DOHH2 (cell line): ENCODE results near the gene CRIP1.

Experiments
- H3F3A ChIP-seq: fragments of 200-600 bp; sonication (generic), shearing (Covaris generic); 2 replicates; pipeline ENCODE4 v1.6.0; 2016; ENCODE audit warnings: antibody characterized with exemption, mild to moderate bottlenecking; ENCODE audit not compliant: control insufficient read depth, insufficient read depth
- H3K27ac ChIP-seq: fragments of 200-600 bp; sonication (generic); 2 replicates; pipeline ENCODE4 v1.5.1; 2014; ENCODE audit warnings: low read depth, mild to moderate bottlenecking, low read length, moderate library complexity
- H3K27me3 ChIP-seq: fragments of 200-600 bp; sonication (generic); 2 replicates; pipeline ENCODE4 v1.6.1; 2014; ENCODE audit warnings: mild to moderate bottlenecking, low read length, mixed read lengths; ENCODE audit not compliant: control insufficient read depth
- H3K36me3 ChIP-seq: fragments of 200-600 bp; sonication (generic); 2 replicates; pipeline ENCODE4 v1.6.1; 2014; ENCODE audit warnings: mild to moderate bottlenecking, low read length, moderate library complexity, mixed read lengths; ENCODE audit not compliant: control insufficient read depth
- H3K4me1 ChIP-seq: fragments of 200-600 bp; sonication (generic); 2 replicates; pipeline ENCODE4 v1.6.1; 2014; ENCODE audit warnings: mild to moderate bottlenecking, low read length, mixed read lengths; ENCODE audit not compliant: control insufficient read depth
- H3K4me2 ChIP-seq: fragments of 200-600 bp; sonication (generic); 2 replicates; pipeline ENCODE4 v1.6.0; 2014; ENCODE audit warnings: mild to moderate bottlenecking, low read length, moderate library complexity
- H3K4me3 ChIP-seq: fragments of 200-600 bp; sonication (generic); 2 replicates; pipeline ENCODE4 v1.5.1; 2014; ENCODE audit warnings: mild to moderate bottlenecking, low read length, mixed read lengths
- H3K79me2 ChIP-seq: fragments of 200-600 bp; sonication (generic); 2 replicates; pipeline ENCODE4 v1.6.1; 2014; ENCODE audit warnings: mild to moderate bottlenecking, low read length, mixed read lengths; ENCODE audit not compliant: control insufficient read depth
- H3K9me2 ChIP-seq: fragments of 200-600 bp; sonication (generic); replicated peaks from 2 replicates; pipeline ENCODE4 v1.6.1; 2014; ENCODE audit warnings: mild to moderate bottlenecking, low read length, mixed read lengths; ENCODE audit not compliant: control insufficient read depth
- H3K9me3 ChIP-seq: fragments of 200-600 bp; sonication (generic); 2 replicates; pipeline ENCODE4 v1.6.1; 2014; ENCODE audit warnings: antibody characterized with exemption, low read length, mixed read lengths; ENCODE audit not compliant: control insufficient read depth, insufficient read depth
- H4K20me1 ChIP-seq: fragments of 200-600 bp; sonication (generic); 2 replicates; pipeline ENCODE4 v1.6.0; 2014; ENCODE audit warnings: low read depth, mild to moderate bottlenecking, antibody characterized with exemption, low read length, moderate library complexity; ENCODE audit not compliant: control insufficient read depth, insufficient read depth
- EZH2phosphoT487 ChIP-seq: fragments of 200-600 bp; sonication (generic); IDR thresholded peaks from 2 replicates; pipeline ENCODE4 v1.6.1; 2017; ENCODE audit warnings: borderline replicate concordance, mild to moderate bottlenecking, antibody characterized with exemption, low read length, moderate library complexity, mixed read lengths
- TF ChIP-seq, protein P1 (sequence below): fragments of 200-600 bp; sonication (generic); IDR thresholded peaks from one replicate; pipeline ENCODE4 v1.5.1; 2014; ENCODE audit warnings: antibody characterized with exemption, mild to moderate bottlenecking, low read depth, low read length; ENCODE audit not compliant: poor library complexity, severe bottlenecking

The CRIP1 gene

DNA sequence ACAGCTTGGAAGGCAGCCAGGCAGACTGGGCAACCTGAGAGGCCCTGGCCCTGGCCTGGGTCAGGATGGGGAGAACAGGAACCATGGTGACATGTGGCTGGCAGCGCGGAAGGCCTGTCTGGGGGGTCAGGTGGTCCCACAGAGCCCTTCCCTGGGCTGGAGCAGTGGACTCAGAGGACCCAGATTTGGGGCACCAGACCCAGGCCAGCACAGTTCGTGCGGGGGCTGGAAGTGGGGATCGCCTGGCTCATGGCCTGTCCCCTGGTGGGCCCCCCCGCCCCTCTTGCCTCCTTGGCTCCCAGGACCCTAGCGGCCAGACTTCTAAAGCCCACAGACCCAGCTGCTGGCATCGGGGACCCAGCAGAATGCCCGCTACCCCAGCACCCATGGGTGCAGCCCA lies 45.7 kb upstream of the CRIP1 start:
- Histone ChIP-seq H3K9me3 (no peaks in the 10 kb centered on the region; the same call in 1 of the 2 replicates), H3K27ac (no peak overlapping the region), H4K20me1 (peaks cover 16% of the 10 kb centered on the region), H3K36me3 (peaks cover 55% of the 10 kb centered on the region), H3K4me3 (no peak overlapping the region), H3K79me2 (peaks cover 46% of the 10 kb centered on the region), H3K4me1 (no peaks in the 10 kb centered on the region), H3F3A (no peaks in the 10 kb centered on the region), H3K4me2 (no peak overlapping the region), H3K27me3 (no peaks in the 10 kb centered on the region), H3K9me2 (no peaks in the 10 kb centered on the region)
- TF ChIP-seq, protein P1, sequence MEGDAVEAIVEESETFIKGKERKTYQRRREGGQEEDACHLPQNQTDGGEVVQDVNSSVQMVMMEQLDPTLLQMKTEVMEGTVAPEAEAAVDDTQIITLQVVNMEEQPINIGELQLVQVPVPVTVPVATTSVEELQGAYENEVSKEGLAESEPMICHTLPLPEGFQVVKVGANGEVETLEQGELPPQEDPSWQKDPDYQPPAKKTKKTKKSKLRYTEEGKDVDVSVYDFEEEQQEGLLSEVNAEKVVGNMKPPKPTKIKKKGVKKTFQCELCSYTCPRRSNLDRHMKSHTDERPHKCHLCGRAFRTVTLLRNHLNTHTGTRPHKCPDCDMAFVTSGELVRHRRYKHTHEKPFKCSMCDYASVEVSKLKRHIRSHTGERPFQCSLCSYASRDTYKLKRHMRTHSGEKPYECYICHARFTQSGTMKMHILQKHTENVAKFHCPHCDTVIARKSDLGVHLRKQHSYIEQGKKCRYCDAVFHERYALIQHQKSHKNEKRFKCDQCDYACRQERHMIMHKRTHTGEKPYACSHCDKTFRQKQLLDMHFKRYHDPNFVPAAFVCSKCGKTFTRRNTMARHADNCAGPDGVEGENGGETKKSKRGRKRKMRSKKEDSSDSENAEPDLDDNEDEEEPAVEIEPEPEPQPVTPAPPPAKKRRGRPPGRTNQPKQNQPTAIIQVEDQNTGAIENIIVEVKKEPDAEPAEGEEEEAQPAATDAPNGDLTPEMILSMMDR: no peak
- TF ChIP-seq EZH2phosphoT487: no peak

DNA sequence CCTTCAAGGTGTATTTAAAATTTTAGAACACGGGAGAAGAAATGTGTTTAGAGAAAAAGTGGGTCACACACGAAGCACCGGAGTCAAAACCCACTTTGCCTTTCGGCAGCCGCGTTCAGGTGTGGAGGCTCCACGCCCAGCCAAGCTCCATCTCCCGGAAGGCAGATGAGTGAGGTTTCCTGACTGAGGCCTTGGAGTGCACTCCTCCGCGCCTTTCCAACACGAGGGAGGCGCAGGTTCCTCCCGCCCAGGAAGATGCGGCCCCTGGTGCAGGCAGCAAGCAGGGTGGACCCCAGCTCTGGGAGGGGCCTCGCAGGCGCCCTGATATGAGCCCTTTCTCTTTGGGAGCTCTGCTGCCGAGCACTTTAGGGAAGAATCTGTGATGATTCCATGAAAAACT lies 44.6 kb upstream of the CRIP1 start:
- H3K4me3 ChIP-seq: no peak overlapping the region
- no peaks in the 10 kb centered on the region; the same call in 1 of the 2 replicates for H3K9me3 ChIP-seq
- H3K36me3 ChIP-seq: peaks cover 49% of the 10 kb centered on the region
- TF ChIP-seq, protein P1: no peak
- TF ChIP-seq EZH2phosphoT487: no peak
- H3K27me3 ChIP-seq: no peaks in the 10 kb centered on the region
- no peaks in the 10 kb centered on the region for H3F3A ChIP-seq
- H3K9me2 ChIP-seq: no peaks in the 10 kb centered on the region
- no peak overlapping the region for H3K4me2 ChIP-seq
- peaks cover 41% of the 10 kb centered on the region for H3K79me2 ChIP-seq
- peaks cover 16% of the 10 kb centered on the region for H4K20me1 ChIP-seq
- no peaks in the 10 kb centered on the region for H3K4me1 ChIP-seq
- no peak overlapping the region for H3K27ac ChIP-seq

DNA sequence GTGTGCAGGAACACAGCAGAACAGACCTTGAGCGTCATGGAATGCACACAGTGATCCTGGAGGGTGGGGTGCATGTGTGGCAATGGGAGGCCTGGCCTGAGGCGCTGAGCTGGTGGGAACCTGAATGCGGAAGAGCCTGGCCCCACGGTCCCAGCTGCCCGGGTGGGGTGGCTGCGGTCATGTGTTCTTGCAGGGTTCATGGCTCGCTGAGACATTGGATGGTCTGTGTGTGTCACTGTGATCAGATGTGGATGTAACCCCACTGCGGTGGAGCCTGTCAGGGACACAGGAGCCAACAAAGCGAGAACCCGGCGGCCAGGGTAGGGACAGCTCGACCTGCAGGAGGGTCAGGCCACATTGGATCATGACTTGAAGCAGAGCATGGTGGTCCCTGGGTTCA lies 43.9 kb upstream of the CRIP1 start:
- Histone ChIP-seq H3K4me1 (no peaks in the 10 kb centered on the region), H3K27ac (no peak overlapping the region), H3K79me2 (peaks cover 34% of the 10 kb centered on the region), H3F3A (no peaks in the 10 kb centered on the region), H3K4me3 (no peak overlapping the region), H3K4me2 (no peak overlapping the region), H3K36me3 (peaks cover 42% of the 10 kb centered on the region), H4K20me1 (peaks cover 10% of the 10 kb centered on the region; the same call in 1 of the 2 replicates), H3K9me3 (no peaks in the 10 kb centered on the region), H3K9me2 (no peaks in the 10 kb centered on the region), H3K27me3 (no peaks in the 10 kb centered on the region)
- TF ChIP-seq, protein P1: no peak
- TF ChIP-seq EZH2phosphoT487: no peak
